ENCODE results near the gene G6PC1. TPM values are rescaled to one million over a fixed set of nuclear protein-coding genes. Genes with fewer than 3 reads are reported as not detected.
"Not testable (repeated sequence)": the region's sequence is repeated elsewhere in the genome, so short reads cannot be mapped to it uniquely, and the experiment has no call there.

The G6PC1 gene
- total RNA-seq, result not detected in 2 replicates

GRCh38 chr17:42900460-42901331, at the start of gene G6PC1:
Gene G6PC1, plus strand, starts transcription at chr17:42900799. Its CDS starts 78 bp downstream, at chr17:42900877.
- H3K4me3 Mint-ChIP-seq (ENCODE audit: low read depth), result no peak within 1 kb of the TSS
- H3K36me3 Mint-ChIP-seq (ENCODE audit: low read depth), result no peaks in the 10 kb centered on the region
- no peak for DNase-seq (ENCODE audit: low spot score)
- H3K27me3 Mint-ChIP-seq (ENCODE audit: low read depth), result peaks cover 8% of the 10 kb centered on the region
- no peaks in the 10 kb centered on the region for H3K4me1 Mint-ChIP-seq (ENCODE audit: low read depth)
- no peak within 1 kb of the TSS for H3K27ac Mint-ChIP-seq
- intact Hi-C loops (cut with micrococcal nuclease), result no loop called here
- no peaks in the 10 kb centered on the region for H3K9me3 Mint-ChIP-seq

DNA sequence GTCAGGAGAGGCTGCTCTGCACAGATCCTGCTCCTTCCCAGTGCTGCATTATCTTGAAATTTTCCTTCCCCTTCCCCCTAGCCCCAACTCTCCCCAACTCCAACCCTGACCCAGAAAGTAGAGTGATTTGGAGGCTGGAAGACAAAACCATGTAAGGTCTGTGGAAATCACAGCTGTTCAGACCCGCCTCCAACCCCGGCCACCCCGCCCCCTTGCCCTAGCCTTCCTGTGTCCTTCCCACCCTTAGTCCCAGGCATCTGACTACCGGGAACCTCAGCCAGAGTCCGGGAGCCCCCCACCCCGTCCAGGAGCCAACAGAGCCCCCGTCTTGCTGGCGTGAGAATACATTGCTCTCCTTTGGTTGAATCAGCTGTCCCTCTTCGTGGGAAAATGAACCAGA, 49.6 kb upstream of the G6PC1 start, which contains the start of gene AOC3:
Gene AOC3, plus strand, starts transcription at position 246 of the 400 bp plus-strand sequence. Its CDS starts 145 bp downstream, at position 391.
- intact Hi-C loops (cut with micrococcal nuclease), result no loop called here
- Mint-ChIP-seq H3K4me1 (ENCODE audit: low read depth) (peaks cover 8% of the 10 kb centered on the region), H3K27me3 (ENCODE audit: low read depth) (no peaks in the 10 kb centered on the region), H3K27ac (no peak within 1 kb of the TSS), H3K4me3 (ENCODE audit: low read depth) (no peak within 1 kb of the TSS), H3K36me3 (ENCODE audit: low read depth) (no peaks in the 10 kb centered on the region), H3K9me3 (no peaks in the 10 kb centered on the region)
- no peak for DNase-seq (ENCODE audit: low spot score)

GRCh38 chr17:42851371-42852240, 49.0 kb upstream of the G6PC1 start:
- DNase-seq (ENCODE audit: low spot score); H3K27ac Mint-ChIP-seq; H3K27me3 Mint-ChIP-seq (ENCODE audit: low read depth); H3K36me3 Mint-ChIP-seq (ENCODE audit: low read depth); H3K4me1 Mint-ChIP-seq (ENCODE audit: low read depth); H3K9me3 Mint-ChIP-seq; H3K4me3 Mint-ChIP-seq (ENCODE audit: low read depth); intact Hi-C loops (cut with micrococcal nuclease): not testable (repeated sequence)

DNA sequence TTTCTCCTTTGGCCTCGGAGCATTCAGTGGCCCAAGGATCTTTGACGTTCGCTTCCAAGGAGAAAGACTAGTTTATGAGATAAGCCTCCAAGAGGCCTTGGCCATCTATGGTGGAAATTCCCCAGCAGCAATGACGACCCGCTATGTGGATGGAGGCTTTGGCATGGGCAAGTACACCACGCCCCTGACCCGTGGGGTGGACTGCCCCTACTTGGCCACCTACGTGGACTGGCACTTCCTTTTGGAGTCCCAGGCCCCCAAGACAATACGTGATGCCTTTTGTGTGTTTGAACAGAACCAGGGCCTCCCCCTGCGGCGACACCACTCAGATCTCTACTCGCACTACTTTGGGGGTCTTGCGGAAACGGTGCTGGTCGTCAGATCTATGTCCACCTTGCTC, 48.2 kb upstream of the G6PC1 start:
- H3K27ac Mint-ChIP-seq, result no peak overlapping the region
- no peaks in the 10 kb centered on the region for H3K4me1 Mint-ChIP-seq (ENCODE audit: low read depth)
- no peak for DNase-seq (ENCODE audit: low spot score)
- no peaks in the 10 kb centered on the region for H3K27me3 Mint-ChIP-seq (ENCODE audit: low read depth)
- H3K36me3 Mint-ChIP-seq (ENCODE audit: low read depth), result no peaks in the 10 kb centered on the region
- intact Hi-C loops (cut with micrococcal nuclease), result no loop called here
- H3K4me3 Mint-ChIP-seq (ENCODE audit: low read depth), result no peak overlapping the region
- no peaks in the 10 kb centered on the region for H3K9me3 Mint-ChIP-seq

DNA sequence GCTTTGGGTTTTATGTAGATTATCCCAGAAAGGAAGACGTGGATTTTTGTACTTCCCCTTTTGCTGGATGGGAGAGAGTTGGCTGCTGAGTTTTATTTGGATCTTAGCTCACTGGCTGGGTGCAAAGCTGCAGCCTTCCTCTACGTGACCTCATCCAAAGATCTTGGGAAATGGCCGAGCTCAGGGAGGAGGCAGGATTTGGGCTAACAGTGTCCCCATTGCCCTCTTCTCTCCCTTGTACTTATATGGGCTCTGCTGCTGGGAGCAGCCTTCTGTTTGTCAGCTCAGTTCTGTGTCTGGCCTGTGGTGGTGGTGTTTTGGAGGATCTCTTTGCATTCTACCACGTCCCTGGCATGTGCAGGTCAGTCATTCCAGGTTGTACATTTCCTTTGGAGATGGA, 47.6 kb upstream of the G6PC1 start:
- Mint-ChIP-seq H3K4me3 (ENCODE audit: low read depth) (no peak overlapping the region), H3K27me3 (ENCODE audit: low read depth) (no peaks in the 10 kb centered on the region), H3K9me3 (no peaks in the 10 kb centered on the region), H3K4me1 (ENCODE audit: low read depth) (no peaks in the 10 kb centered on the region), H3K27ac (no peak overlapping the region), H3K36me3 (ENCODE audit: low read depth) (no peaks in the 10 kb centered on the region)
- intact Hi-C loops (cut with micrococcal nuclease), result no loop called here
- no peak for DNase-seq (ENCODE audit: low spot score)

- H3K27me3 Mint-ChIP-seq (ENCODE audit: low read depth), result no peaks in the 10 kb centered on the region
- H3K36me3 Mint-ChIP-seq (ENCODE audit: low read depth), result no peaks in the 10 kb centered on the region
- no peak overlapping the region for H3K4me3 Mint-ChIP-seq (ENCODE audit: low read depth)
- H3K9me3 Mint-ChIP-seq, result no peaks in the 10 kb centered on the region
- intact Hi-C loops (cut with micrococcal nuclease), result no loop called here
- H3K4me1 Mint-ChIP-seq (ENCODE audit: low read depth), result no peaks in the 10 kb centered on the region
- no peak for DNase-seq (ENCODE audit: low spot score)
- H3K27ac Mint-ChIP-seq, result no peak overlapping the region
These were observed 47.0 kb upstream of the G6PC1 start for GRCh38 chr17:42853597-42853967.

DNA sequence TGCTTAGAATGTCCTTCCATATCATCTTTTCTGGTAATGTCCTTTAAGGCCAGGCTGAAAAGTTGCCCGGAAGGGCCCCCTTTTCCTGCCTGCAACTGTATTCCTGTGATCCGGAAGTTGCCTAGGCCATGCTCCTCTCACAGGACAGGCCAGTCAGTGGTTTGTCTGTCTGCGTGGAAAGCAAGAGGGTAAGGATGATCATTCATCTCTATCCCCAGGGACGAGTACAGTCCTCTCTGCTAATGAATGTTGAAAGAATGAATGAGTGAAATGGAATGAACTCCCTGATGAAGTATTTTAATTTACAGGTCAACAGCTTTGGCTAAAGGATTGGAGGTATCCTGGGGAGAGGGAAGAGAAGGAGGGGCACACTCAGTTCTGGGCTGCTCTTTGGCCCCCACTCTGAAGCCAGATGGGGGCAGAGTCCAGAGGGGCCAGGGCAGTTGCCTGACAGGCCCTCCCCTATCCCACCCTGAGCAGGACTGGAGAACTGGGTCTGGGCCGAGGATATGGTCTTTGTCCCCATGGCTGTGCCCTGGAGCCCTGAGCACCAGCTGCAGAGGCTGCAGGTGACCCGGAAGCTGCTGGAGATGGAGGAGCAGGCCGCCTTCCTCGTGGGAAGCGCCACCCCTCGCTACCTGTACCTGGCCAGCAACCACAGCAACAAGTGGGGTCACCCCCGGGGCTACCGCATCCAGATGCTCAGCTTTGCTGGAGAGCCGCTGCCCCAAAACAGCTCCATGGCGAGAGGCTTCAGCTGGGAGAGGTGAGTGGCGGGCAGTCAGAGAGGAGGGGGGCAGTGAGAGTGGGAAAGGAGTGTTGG, 46.4 kb upstream of the G6PC1 start:
- Mint-ChIP-seq H3K36me3 (ENCODE audit: low read depth) (no peaks in the 10 kb centered on the region), H3K9me3 (no peaks in the 10 kb centered on the region), H3K27ac (no peak overlapping the region), H3K4me3 (ENCODE audit: low read depth) (no peak overlapping the region), H3K27me3 (ENCODE audit: low read depth) (no peaks in the 10 kb centered on the region), H3K4me1 (ENCODE audit: low read depth) (no peaks in the 10 kb centered on the region)
- intact Hi-C loops (cut with micrococcal nuclease), result no loop called here
- no peak for DNase-seq (ENCODE audit: low spot score)

- DNase-seq (ENCODE audit: low spot score), result no peak
- Mint-ChIP-seq H3K27ac (no peak overlapping the region), H3K36me3 (ENCODE audit: low read depth) (no peaks in the 10 kb centered on the region), H3K9me3 (no peaks in the 10 kb centered on the region), H3K27me3 (ENCODE audit: low read depth) (no peaks in the 10 kb centered on the region), H3K4me1 (ENCODE audit: low read depth) (no peaks in the 10 kb centered on the region), H3K4me3 (ENCODE audit: low read depth) (no peak overlapping the region)
- intact Hi-C loops (cut with micrococcal nuclease), result no loop called here
These were observed 45.5 kb upstream of the G6PC1 start for GRCh38 chr17:42855048-42855596.

DNA sequence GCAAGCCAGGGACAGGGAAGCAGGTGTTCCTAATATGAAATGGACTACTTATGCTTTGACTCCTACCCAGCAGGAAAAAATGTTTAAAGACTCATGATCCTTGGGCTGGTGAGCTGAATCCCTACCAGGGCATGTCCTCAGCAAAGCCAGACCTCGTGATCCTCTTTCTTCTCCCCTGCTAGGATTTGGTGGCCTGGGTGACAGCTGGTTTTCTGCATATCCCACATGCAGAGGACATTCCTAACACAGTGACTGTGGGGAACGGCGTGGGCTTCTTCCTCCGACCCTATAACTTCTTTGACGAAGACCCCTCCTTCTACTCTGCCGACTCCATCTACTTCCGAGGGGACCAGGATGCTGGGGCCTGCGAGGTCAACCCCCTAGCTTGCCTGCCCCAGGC, 44.5 kb upstream of the G6PC1 start:
- H3K9me3 Mint-ChIP-seq; H3K4me3 Mint-ChIP-seq (ENCODE audit: low read depth): not testable (repeated sequence)

GRCh38 chr17:42856516-42856915, 44.1 kb upstream of the G6PC1 start:
- H3K27ac Mint-ChIP-seq; intact Hi-C loops (cut with micrococcal nuclease); H3K9me3 Mint-ChIP-seq; H3K4me3 Mint-ChIP-seq (ENCODE audit: low read depth); H3K36me3 Mint-ChIP-seq (ENCODE audit: low read depth); H3K4me1 Mint-ChIP-seq (ENCODE audit: low read depth); H3K27me3 Mint-ChIP-seq (ENCODE audit: low read depth); DNase-seq (ENCODE audit: low spot score): not testable (repeated sequence)

More for the DNA sequence above, 44.5 kb upstream of the G6PC1 start:
- H3K27ac Mint-ChIP-seq; H3K4me1 Mint-ChIP-seq (ENCODE audit: low read depth); DNase-seq (ENCODE audit: low spot score); H3K27me3 Mint-ChIP-seq (ENCODE audit: low read depth); H3K36me3 Mint-ChIP-seq (ENCODE audit: low read depth); intact Hi-C loops (cut with micrococcal nuclease): not testable (repeated sequence)

DNA sequence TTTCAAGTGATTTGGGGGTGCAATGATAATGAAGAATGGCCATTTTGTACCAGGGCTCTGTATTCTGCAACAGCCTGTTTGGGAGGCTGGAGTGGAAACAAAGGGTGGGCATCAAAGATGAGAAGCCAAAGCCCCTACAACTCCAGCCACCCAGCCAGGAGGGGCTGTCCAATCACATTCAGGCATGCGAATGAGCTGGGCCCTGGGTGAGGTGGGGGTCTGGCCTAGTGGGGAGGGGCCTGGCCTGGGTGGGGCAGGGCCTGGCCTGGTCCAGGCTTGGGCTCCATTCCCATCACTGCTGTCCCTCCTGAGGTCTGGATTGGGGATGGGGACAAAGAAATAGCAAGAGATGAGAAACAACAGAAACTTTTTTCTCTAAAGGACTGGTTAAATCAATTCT, 43.2 kb upstream of the G6PC1 start:
- no peaks in the 10 kb centered on the region for H3K9me3 Mint-ChIP-seq
- no peak overlapping the region for H3K4me3 Mint-ChIP-seq (ENCODE audit: low read depth)
- no peaks in the 10 kb centered on the region for H3K36me3 Mint-ChIP-seq (ENCODE audit: low read depth)
- no peak overlapping the region for H3K27ac Mint-ChIP-seq
- H3K4me1 Mint-ChIP-seq (ENCODE audit: low read depth), result no peaks in the 10 kb centered on the region
- H3K27me3 Mint-ChIP-seq (ENCODE audit: low read depth), result no peaks in the 10 kb centered on the region
- no peak for DNase-seq (ENCODE audit: low spot score)
- intact Hi-C loops (cut with micrococcal nuclease), result no loop called here

DNA sequence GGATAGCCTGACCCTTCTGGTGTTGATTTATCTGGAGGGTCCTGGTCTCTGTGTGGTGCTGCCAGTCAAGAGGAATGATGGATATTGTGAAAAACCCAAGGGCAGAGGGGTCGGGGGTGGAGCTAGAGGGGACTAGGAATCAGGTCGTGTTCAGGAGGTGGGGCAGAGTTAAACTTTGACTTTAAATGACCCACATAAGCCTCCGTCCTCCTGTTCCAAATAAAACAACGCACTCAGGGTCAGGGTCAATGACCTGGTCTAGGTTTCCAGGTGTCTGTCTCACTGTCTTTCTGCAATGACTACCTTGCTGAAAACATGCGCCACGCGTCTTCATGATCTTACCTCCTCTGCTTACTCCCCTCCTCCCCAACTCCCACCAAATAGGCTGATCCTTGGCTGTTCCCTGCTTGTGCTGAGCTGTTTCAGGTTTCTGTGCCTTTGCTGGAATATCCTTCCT, 34.9 kb upstream of the G6PC1 start:
- no peak overlapping the region for H3K27ac Mint-ChIP-seq
- H3K36me3 Mint-ChIP-seq (ENCODE audit: low read depth), result no peaks in the 10 kb centered on the region
- peaks cover 1% of the 10 kb centered on the region for H3K27me3 Mint-ChIP-seq (ENCODE audit: low read depth)
- no peaks in the 10 kb centered on the region for H3K4me1 Mint-ChIP-seq (ENCODE audit: low read depth)
- intact Hi-C loops (cut with micrococcal nuclease), result no loop called here
- peaks cover 3% of the 10 kb centered on the region for H3K9me3 Mint-ChIP-seq
- no peak overlapping the region for H3K4me3 Mint-ChIP-seq (ENCODE audit: low read depth)
- no peak for DNase-seq (ENCODE audit: low spot score)

Data from activated T-helper 2 cell treated with anti-CD3 and anti-CD28 coated beads, Interferon-gamma antibody, Interleukin-2, Interleukin-4, amounts not matched to agents 10 μg/mL and 5 μg/mL and 100 μg/mL, durations not matched to agents 14 hours and 24 hours and 36 hours (primary cell).